K562 (cell line): ENCODE measurements around the gene FUT8.

ENCODE experiments used
- BCL6 ChIP-seq: fragments of 250-450 bp; sonication (Bioruptor Pico); IDR thresholded peaks from 2 replicates; pipeline ENCODE4 v1.4.0; 2020
- POLR2A ChIP-seq: fragments of 450-650 bp; conservative IDR thresholded peaks from 2 replicates; pipeline ENCODE4 v1.6.1; 2016
- ZFX ChIP-seq: sonication (generic); formaldehyde crosslinking; IDR thresholded peaks from 2 replicates; pipeline ENCODE4 v1.8.0; 2022; ENCODE audit warnings: mild to moderate bottlenecking, missing genetic modification reagents, moderate library complexity
- ZNF224 ChIP-seq: sonication (generic); formaldehyde crosslinking; IDR thresholded peaks from 2 replicates; pipeline ENCODE4 v1.8.0; 2022; ENCODE audit warnings: mild to moderate bottlenecking, missing genetic modification reagents
- ZNF274 ChIP-seq: IDR thresholded peaks from 2 replicates; pipeline ENCODE4 v1.6.1; 2011; ENCODE audit warnings: low read depth, mild to moderate bottlenecking, low read length, moderate library complexity, borderline replicate concordance

GRCh38 chr14:65421201-65421981 is 8.9 kb downstream of the FUT8 start:
- TF ChIP-seq ZNF274 (no peak), BCL6 (no peak), ZFX (CRISPR knock-in tag) (no peak), ZNF224 (CRISPR knock-in tag) (no peak), POLR2A (no peak)
